HEK293 (cell line): ENCODE results near the gene CD164.

ENCODE experiments used
- CTCF ChIA-PET: fragments of 350-600 bp; formaldehyde crosslinking; extraction: SDS; loops from one replicate; lab custom pipeline; 2021; ENCODE audit warnings: antibody characterized with exemption; lab: Yijun Ruan, JAX
- POLR2A ChIA-PET: fragments of 300-600 bp; formaldehyde crosslinking; extraction: SDS; loops from one replicate; lab custom pipeline; 2020; ENCODE audit warnings: antibody characterized with exemption, inconsistent platforms; lab: Yijun Ruan, JAX
- H3K27ac ChIP-seq: fragments of 200-500 bp; sonication (Bioruptor generic); 2 replicates; pipeline ENCODE4 v1.5.1; 2014; ENCODE audit warnings: low read depth, low read length, control low read depth, inconsistent platforms; ENCODE audit errors: extremely low read depth
- H3K36me3 ChIP-seq, 2 experiments: fragments of 200-500 bp in 1 of 2; sonication (Bioruptor generic) in 1 of 2; 1 replicate in 1 of 2; 2 replicates in 1 of 2; pipeline ENCODE4 v1.5.1; 2014 to 2017; ENCODE audit warnings: inconsistent platforms in 2 of 2, low read length in 2 of 2; ENCODE audit not compliant: control insufficient read depth in 2 of 2, insufficient read depth in 1 of 2
- H3K4me1 ChIP-seq: fragments of 200-500 bp; sonication (Bioruptor generic); 2 replicates; pipeline ENCODE4 v1.5.1; 2014; ENCODE audit warnings: mild to moderate bottlenecking, low read length, inconsistent platforms; ENCODE audit not compliant: control insufficient read depth, insufficient read depth
- H3K4me3 ChIP-seq: 2 replicates; pipeline ENCODE4 v1.5.1; 2011; ENCODE audit warnings: low read depth, mild to moderate bottlenecking, control low read depth, low read length, moderate library complexity
- H3K9me3 ChIP-seq: fragments of 200-500 bp; sonication (Bioruptor generic); 2 replicates; pipeline ENCODE4 v1.5.1; 2014; ENCODE audit warnings: low read depth, low read length, inconsistent platforms; ENCODE audit not compliant: control insufficient read depth, insufficient read depth
- BCL11A ChIP-seq: fragments of 450-650 bp; formaldehyde crosslinking; IDR thresholded peaks from 2 replicates; pipeline ENCODE4 v1.5.1; 2016; ENCODE audit warnings: low read depth, missing biosample characterization, missing genetic modification characterization
- EGR2 ChIP-seq: fragments of 450-650 bp; formaldehyde crosslinking; IDR thresholded peaks from 2 replicates; pipeline ENCODE4 v1.5.1; 2016; ENCODE audit warnings: low read depth, missing biosample characterization, missing genetic modification characterization
- GLIS2 ChIP-seq: fragments of 450-650 bp; formaldehyde crosslinking; IDR thresholded peaks from 2 replicates; pipeline ENCODE4 v1.5.1; 2016; ENCODE audit warnings: missing biosample characterization, missing genetic modification characterization
- HOXC10 ChIP-seq: sonication (generic); formaldehyde crosslinking; IDR thresholded peaks from 2 replicates; pipeline ENCODE4 v1.8.1; 2023; ENCODE audit warnings: mild to moderate bottlenecking, missing genetic modification reagents
- KLF10 ChIP-seq: fragments of 450-650 bp; IDR thresholded peaks from 2 replicates; pipeline ENCODE4 v1.5.1; 2018; ENCODE audit warnings: missing biosample characterization, mild to moderate bottlenecking, missing genetic modification characterization
- KLF7 ChIP-seq: fragments of 450-650 bp; formaldehyde crosslinking; IDR thresholded peaks from 2 replicates; pipeline ENCODE4 v1.5.1; 2016; ENCODE audit warnings: missing biosample characterization, missing genetic modification characterization, borderline replicate concordance
- MYNN ChIP-seq: fragments of 450-650 bp; formaldehyde crosslinking; IDR thresholded peaks from 2 replicates; pipeline ENCODE4 v1.5.1; 2016; ENCODE audit warnings: missing biosample characterization, missing genetic modification characterization, borderline replicate concordance
- PRDM1 ChIP-seq: fragments of 450-650 bp; formaldehyde crosslinking; IDR thresholded peaks from 2 replicates; pipeline ENCODE4; 2016; ENCODE audit warnings: missing biosample characterization, missing genetic modification characterization
- SALL2 ChIP-seq: fragments of 450-650 bp; formaldehyde crosslinking; IDR thresholded peaks from 2 replicates; pipeline ENCODE4 v1.5.0; 2017; ENCODE audit warnings: missing biosample characterization, mild to moderate bottlenecking, missing genetic modification characterization, borderline replicate concordance
- ZBTB48 ChIP-seq: fragments of 450-650 bp; formaldehyde crosslinking; IDR thresholded peaks from 2 replicates; pipeline ENCODE4 v1.5.1; 2016; ENCODE audit warnings: missing biosample characterization, missing genetic modification characterization
- ZFP3 ChIP-seq: fragments of 450-650 bp; formaldehyde crosslinking; IDR thresholded peaks from 2 replicates; pipeline ENCODE4 v1.5.1; 2016; ENCODE audit warnings: low read depth, missing biosample characterization, missing genetic modification characterization
- ZIC2 ChIP-seq: fragments of 450-650 bp; formaldehyde crosslinking; IDR thresholded peaks from 2 replicates; pipeline ENCODE4 v1.5.1; 2016; ENCODE audit warnings: missing biosample characterization, missing genetic modification characterization
- ZNF2 ChIP-seq: fragments of 450-650 bp; formaldehyde crosslinking; IDR thresholded peaks from 2 replicates; pipeline ENCODE4 v1.5.1; 2016; ENCODE audit warnings: missing biosample characterization, missing genetic modification characterization
- ZNF202 ChIP-seq: fragments of 450-650 bp; formaldehyde crosslinking; IDR thresholded peaks from 2 replicates; pipeline ENCODE4 v1.5.1; 2016; ENCODE audit warnings: missing biosample characterization, missing genetic modification characterization, borderline replicate concordance
- ZNF24 ChIP-seq: fragments of 450-650 bp; formaldehyde crosslinking; IDR thresholded peaks from 2 replicates; pipeline ENCODE4 v1.5.1; 2016; ENCODE audit warnings: missing biosample characterization, missing genetic modification characterization
- ZNF335 ChIP-seq: fragments of 450-650 bp; formaldehyde crosslinking; conservative IDR thresholded peaks from 2 replicates; pipeline ENCODE4 v1.5.1; 2016; ENCODE audit warnings: missing biosample characterization, missing genetic modification characterization
- ZNF350 ChIP-seq: fragments of 450-650 bp; formaldehyde crosslinking; IDR thresholded peaks from 2 replicates; pipeline ENCODE4 v1.5.0; 2017; ENCODE audit warnings: missing biosample characterization, mild to moderate bottlenecking, missing genetic modification characterization
- ZNF366 ChIP-seq: fragments of 450-650 bp; formaldehyde crosslinking; conservative IDR thresholded peaks from 2 replicates; pipeline ENCODE4 v1.5.1; 2016; ENCODE audit warnings: missing biosample characterization, missing genetic modification characterization
- ZNF501 ChIP-seq: fragments of 450-650 bp; formaldehyde crosslinking; IDR thresholded peaks from 2 replicates; pipeline ENCODE4 v1.5.1; 2016; ENCODE audit warnings: missing biosample characterization, missing genetic modification characterization
- ZNF510 ChIP-seq: fragments of 450-650 bp; formaldehyde crosslinking; IDR thresholded peaks from 2 replicates; pipeline ENCODE4 v1.5.1; 2018; ENCODE audit warnings: mild to moderate bottlenecking, missing genetic modification characterization, missing biosample characterization; ENCODE audit not compliant: insufficient replicate concordance
- ZNF521 ChIP-seq: fragments of 450-650 bp; formaldehyde crosslinking; IDR thresholded peaks from 2 replicates; pipeline ENCODE4 v1.5.1; 2017; ENCODE audit warnings: missing biosample characterization, mild to moderate bottlenecking, missing genetic modification characterization
- ZNF548 ChIP-seq: fragments of 450-650 bp; formaldehyde crosslinking; IDR thresholded peaks from 2 replicates; pipeline ENCODE4 v1.5.1; 2016; ENCODE audit warnings: missing biosample characterization, missing genetic modification characterization
- ZNF658 ChIP-seq: fragments of 450-650 bp; formaldehyde crosslinking; IDR thresholded peaks from 2 replicates; pipeline ENCODE4; 2016; ENCODE audit warnings: missing biosample characterization, missing genetic modification characterization
- ZNF777 ChIP-seq: fragments of 450-650 bp; formaldehyde crosslinking; IDR thresholded peaks from 2 replicates; pipeline ENCODE4 v1.5.1; 2017; ENCODE audit warnings: missing biosample characterization, missing genetic modification characterization, borderline replicate concordance
- ZXDB ChIP-seq: fragments of 450-650 bp; formaldehyde crosslinking; IDR thresholded peaks from 2 replicates; pipeline ENCODE4 v1.5.1; 2016; ENCODE audit warnings: missing biosample characterization, missing genetic modification characterization
- TF ChIP-seq, protein P1 (sequence below): fragments of 450-650 bp; formaldehyde crosslinking; IDR thresholded peaks from 2 replicates; pipeline ENCODE4 v1.5.1; 2016; ENCODE audit warnings: missing biosample characterization, missing genetic modification characterization
- TF ChIP-seq, protein P2 (sequence below): fragments of 450-650 bp; formaldehyde crosslinking; IDR thresholded peaks from 2 replicates; pipeline ENCODE4; 2016; ENCODE audit warnings: missing biosample characterization, missing genetic modification characterization
- TF ChIP-seq, protein P3 (sequence below): sonication (generic); formaldehyde crosslinking; IDR thresholded peaks from 2 replicates; pipeline ENCODE4 v1.8.1; 2022; ENCODE audit warnings: mild to moderate bottlenecking, moderate library complexity, missing genetic modification reagents
- TF ChIP-seq, protein P4 (sequence below): fragments of 450-650 bp; formaldehyde crosslinking; conservative IDR thresholded peaks from 2 replicates; pipeline ENCODE4 v1.5.1; 2016; ENCODE audit warnings: low read depth, missing biosample characterization, missing genetic modification characterization

Gene CD164

DNA sequence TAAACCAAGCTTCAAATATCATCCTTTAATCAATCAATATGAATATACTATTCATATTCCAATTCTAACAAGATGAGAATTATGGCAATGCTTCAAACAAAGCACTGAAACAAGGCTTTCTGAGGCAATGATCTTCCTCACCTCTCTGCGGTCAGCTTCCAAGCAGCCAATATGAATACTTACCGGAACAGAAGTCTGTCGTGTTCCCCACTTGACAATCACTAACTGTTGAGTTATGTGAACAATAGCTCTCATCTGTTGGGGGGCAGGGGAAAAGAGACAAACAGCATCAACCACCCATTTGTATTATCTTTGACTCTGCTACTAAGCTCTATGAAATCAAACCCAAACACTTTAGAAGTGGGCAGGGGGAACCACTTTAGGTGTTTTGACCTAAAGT is 4.5 kb downstream of the CD164 start:
- TF ChIP-seq, protein P1, sequence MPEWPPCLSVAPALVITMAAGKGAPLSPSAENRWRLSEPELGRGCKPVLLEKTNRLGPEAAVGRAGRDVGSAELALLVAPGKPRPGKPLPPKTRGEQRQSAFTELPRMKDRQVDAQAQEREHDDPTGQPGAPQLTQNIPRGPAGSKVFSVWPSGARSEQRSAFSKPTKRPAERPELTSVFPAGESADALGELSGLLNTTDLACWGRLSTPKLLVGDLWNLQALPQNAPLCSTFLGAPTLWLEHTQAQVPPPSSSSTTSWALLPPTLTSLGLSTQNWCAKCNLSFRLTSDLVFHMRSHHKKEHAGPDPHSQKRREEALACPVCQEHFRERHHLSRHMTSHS (tag by site-specific recombination) = no peak
- TF ChIP-seq ZNF202 (tag by site-specific recombination) (no peak), ZNF548 (tag by site-specific recombination) (no peak), KLF7 (tag by site-specific recombination) (no peak), MYNN (tag by site-specific recombination) (no peak), ZNF777 (tag by site-specific recombination) (no peak), EGR2 (no peak), SALL2 (no peak), ZNF335 (tag by site-specific recombination) (no peak), ZXDB (no peak)
- TF ChIP-seq, protein P2, sequence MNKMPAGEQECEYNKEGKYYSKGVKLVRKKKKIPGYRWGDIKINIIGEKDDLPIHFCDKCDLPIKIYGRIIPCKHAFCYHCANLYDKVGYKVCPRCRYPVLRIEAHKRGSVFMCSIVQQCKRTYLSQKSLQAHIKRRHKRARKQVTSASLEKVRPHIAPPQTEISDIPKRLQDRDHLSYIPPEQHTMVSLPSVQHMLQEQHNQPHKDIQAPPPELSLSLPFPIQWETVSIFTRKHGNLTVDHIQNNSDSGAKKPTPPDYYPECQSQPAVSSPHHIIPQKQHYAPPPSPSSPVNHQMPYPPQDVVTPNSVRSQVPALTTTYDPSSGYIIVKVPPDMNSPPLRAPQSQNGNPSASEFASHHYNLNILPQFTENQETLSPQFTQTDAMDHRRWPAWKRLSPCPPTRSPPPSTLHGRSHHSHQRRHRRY (tag by site-specific recombination) = no peak
- no peak overlapping the region for H3K27ac ChIP-seq
- no peaks in the 10 kb centered on the region; the same call in none of the 2 replicates for H3K4me1 ChIP-seq
- ChIA-PET CTCF (interaction anchor here (0.6 to 1.6 kb wide), 2 partner anchors 9 to 401 kb away, joined by 3 to 4 read pairs; no protein-coding TSS in a partner anchor), POLR2A (no interaction called here)
- H3K9me3 ChIP-seq = no peaks in the 10 kb centered on the region
- H3K4me3 ChIP-seq = no peak overlapping the region
- H3K36me3 ChIP-seq = peaks cover 29 to 66% of the 10 kb centered on the region in 2 experiments

DNA sequence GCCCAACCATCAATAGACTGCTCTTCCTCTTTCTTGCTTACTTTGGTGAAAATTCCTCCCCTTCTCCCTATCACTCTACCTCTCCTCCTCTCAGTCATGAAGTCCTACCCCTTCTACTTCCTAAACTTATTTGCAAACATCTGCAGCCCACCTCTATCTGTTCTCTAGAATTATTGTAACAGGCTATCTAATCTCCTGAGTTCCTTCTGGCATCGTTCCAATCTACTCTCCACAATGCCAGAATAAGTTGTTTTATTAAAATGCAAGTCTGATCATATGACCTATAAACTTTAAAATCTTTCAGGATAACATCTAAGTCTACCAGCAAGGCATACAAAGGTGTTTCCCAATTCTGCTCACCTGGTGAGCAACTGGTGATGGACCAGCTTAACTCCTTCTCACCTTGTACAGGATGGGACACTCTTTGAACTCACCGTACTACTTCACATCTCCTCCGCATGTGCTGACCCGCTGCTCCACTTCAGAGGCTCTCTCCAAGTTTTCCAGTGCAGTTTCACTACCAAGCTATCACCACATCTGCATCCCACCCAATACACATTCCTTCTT is 7.9 kb downstream of the CD164 start:
- POLR2A ChIA-PET = interaction anchor here (0.7 kb wide), 1 partner anchor 9 kb away, joined by 4 read pairs; no protein-coding TSS in a partner anchor
- Histone ChIP-seq H3K36me3 (peaks cover 33 to 96% of the 10 kb centered on the region in 2 experiments), H3K4me1 (no peaks in the 10 kb centered on the region; the same call in 1 of the 2 replicates), H3K4me3 (no peak overlapping the region), H3K27ac (no peak overlapping the region), H3K9me3 (no peaks in the 10 kb centered on the region)
- CTCF ChIA-PET = interaction anchor here (1.0 to 2.1 kb wide), 2 partner anchors 9 to 187 kb away, joined by 4 to 10 read pairs; partner anchors contain the start of gene CD164
- TF ChIP-seq BCL11A (tag by site-specific recombination) = no peak
- no peak for TF ChIP-seq GLIS2 (tag by site-specific recombination)
- no peak for TF ChIP-seq ZIC2 (tag by site-specific recombination)
- no peak for TF ChIP-seq KLF7 (tag by site-specific recombination)
- TF ChIP-seq KLF10 (tag by site-specific recombination) = no peak
- no peak for TF ChIP-seq ZNF24 (tag by site-specific recombination)
- TF ChIP-seq, protein P3, sequence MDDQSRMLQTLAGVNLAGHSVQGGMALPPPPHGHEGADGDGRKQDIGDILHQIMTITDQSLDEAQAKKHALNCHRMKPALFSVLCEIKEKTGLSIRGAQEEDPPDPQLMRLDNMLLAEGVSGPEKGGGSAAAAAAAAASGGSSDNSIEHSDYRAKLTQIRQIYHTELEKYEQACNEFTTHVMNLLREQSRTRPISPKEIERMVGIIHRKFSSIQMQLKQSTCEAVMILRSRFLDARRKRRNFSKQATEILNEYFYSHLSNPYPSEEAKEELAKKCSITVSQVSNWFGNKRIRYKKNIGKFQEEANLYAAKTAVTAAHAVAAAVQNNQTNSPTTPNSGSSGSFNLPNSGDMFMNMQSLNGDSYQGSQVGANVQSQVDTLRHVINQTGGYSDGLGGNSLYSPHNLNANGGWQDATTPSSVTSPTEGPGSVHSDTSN (CRISPR knock-in tag) = no peak
- no peak for TF ChIP-seq ZNF366 (tag by site-specific recombination)
- no peak for TF ChIP-seq ZNF510 (tag by site-specific recombination)
- TF ChIP-seq ZFP3 (tag by site-specific recombination) = no peak
- TF ChIP-seq ZBTB48 = no peak
- no peak for TF ChIP-seq ZNF350 (tag by site-specific recombination)
- TF ChIP-seq, protein P4, sequence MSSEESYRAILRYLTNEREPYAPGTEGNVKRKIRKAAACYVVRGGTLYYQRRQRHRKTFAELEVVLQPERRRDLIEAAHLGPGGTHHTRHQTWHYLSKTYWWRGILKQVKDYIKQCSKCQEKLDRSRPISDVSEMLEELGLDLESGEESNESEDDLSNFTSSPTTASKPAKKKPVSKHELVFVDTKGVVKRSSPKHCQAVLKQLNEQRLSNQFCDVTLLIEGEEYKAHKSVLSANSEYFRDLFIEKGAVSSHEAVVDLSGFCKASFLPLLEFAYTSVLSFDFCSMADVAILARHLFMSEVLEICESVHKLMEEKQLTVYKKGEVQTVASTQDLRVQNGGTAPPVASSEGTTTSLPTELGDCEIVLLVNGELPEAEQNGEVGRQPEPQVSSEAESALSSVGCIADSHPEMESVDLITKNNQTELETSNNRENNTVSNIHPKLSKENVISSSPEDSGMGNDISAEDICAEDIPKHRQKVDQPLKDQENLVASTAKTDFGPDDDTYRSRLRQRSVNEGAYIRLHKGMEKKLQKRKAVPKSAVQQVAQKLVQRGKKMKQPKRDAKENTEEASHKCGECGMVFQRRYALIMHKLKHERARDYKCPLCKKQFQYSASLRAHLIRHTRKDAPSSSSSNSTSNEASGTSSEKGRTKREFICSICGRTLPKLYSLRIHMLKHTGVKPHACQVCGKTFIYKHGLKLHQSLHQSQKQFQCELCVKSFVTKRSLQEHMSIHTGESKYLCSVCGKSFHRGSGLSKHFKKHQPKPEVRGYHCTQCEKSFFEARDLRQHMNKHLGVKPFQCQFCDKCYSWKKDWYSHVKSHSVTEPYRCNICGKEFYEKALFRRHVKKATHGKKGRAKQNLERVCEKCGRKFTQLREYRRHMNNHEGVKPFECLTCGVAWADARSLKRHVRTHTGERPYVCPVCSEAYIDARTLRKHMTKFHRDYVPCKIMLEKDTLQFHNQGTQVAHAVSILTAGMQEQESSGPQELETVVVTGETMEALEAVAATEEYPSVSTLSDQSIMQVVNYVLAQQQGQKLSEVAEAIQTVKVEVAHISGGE = no peak
- TF ChIP-seq ZNF2 (tag by site-specific recombination) = no peak
- no peak for TF ChIP-seq ZNF521 (tag by site-specific recombination)
- TF ChIP-seq ZNF501 (tag by site-specific recombination) = no peak
- TF ChIP-seq HOXC10 (CRISPR knock-in tag) = no peak
- no peak for TF ChIP-seq PRDM1
- no peak for TF ChIP-seq ZNF658 (tag by site-specific recombination)
- no peak for TF ChIP-seq ZNF548 (tag by site-specific recombination)
